SK-N-SH (cell line): ENCODE data around the gene PRKN. TPM values are rescaled to one million over a fixed set of nuclear protein-coding genes. Genes with fewer than 3 reads are reported as not detected.

ENCODE experiments used
- CTCF ChIA-PET: fragments of 300-600, 350-600 bp; formaldehyde crosslinking; extraction: SDS; loops from one replicate; lab custom pipeline; 2021; lab: Yijun Ruan, JAX
- POLR2A ChIA-PET: fragments of 350-600 bp; sonication (Branson Sonifier 250); formaldehyde crosslinking; extraction: SDS; loops from one replicate; lab custom pipeline; 2020; ENCODE audit warnings: antibody characterized with exemption, inconsistent platforms; lab: Yijun Ruan, JAX
- DNase-seq: peaks from one replicate; pipeline ENCODE4 v3.0.0; 2012
- H2AFZ ChIP-seq: fragments of 200-600 bp; sonication (generic); 2 replicates; pipeline ENCODE4 v1.8.1; 2016; ENCODE audit warnings: antibody characterized with exemption, mild to moderate bottlenecking, low read depth
- H3F3A ChIP-seq: fragments of 200-600 bp; sonication (generic); replicated peaks from 2 replicates; pipeline ENCODE3; 2016; ENCODE audit warnings: antibody characterized with exemption, mild to moderate bottlenecking; ENCODE audit not compliant: insufficient read depth
- H3K27ac ChIP-seq, 2 experiments: fragments of 200-500 bp in 1 of 2; fragments of 200-600 bp in 1 of 2; sonication (Bioruptor generic) in 1 of 2; sonication (generic), shearing (Covaris generic) in 1 of 2; 2 replicates each; pipeline versions ENCODE4 v1.5.1 to v1.6.1; 2014 to 2016; ENCODE audit warnings: low read depth in 2 of 2, inconsistent platforms in 1 of 2, low read length in 1 of 2, mild to moderate bottlenecking in 1 of 2, mixed read lengths in 1 of 2
- H3K27me3 ChIP-seq: fragments of 200-600 bp; sonication (generic), shearing (Covaris generic); 2 replicates; pipeline ENCODE4 v1.6.1; 2016; ENCODE audit warnings: mixed run types; ENCODE audit not compliant: insufficient read depth
- H3K36me3 ChIP-seq, 2 experiments: fragments of 200-500 bp in 1 of 2; fragments of 200-600 bp in 1 of 2; sonication (Bioruptor generic) in 1 of 2; sonication (generic) in 1 of 2; replicated peaks in 1 of 2; 2 replicates each; pipeline versions ENCODE3 to v1.5.1; 2014 to 2016; ENCODE audit warnings: low read length in 1 of 2, mild to moderate bottlenecking in 1 of 2; ENCODE audit not compliant: insufficient read depth in 2 of 2, control insufficient read depth in 1 of 2
- H3K4me1 ChIP-seq, 2 experiments: fragments of 200-500 bp in 1 of 2; fragments of 200-600 bp in 1 of 2; sonication (Bioruptor generic) in 1 of 2; sonication (generic), shearing (Covaris generic) in 1 of 2; 2 replicates each; pipeline versions ENCODE4 v1.5.1 to v1.6.1; 2014 to 2016; ENCODE audit warnings: low read depth in 1 of 2, low read length in 1 of 2, mixed run types in 1 of 2; ENCODE audit not compliant: insufficient read depth in 2 of 2, control insufficient read depth in 1 of 2
- H3K4me2 ChIP-seq: fragments of 200-600 bp; sonication (generic), shearing (Covaris generic); 2 replicates; pipeline ENCODE4 v1.6.1; 2017; ENCODE audit warnings: mixed run types
- H3K4me3 ChIP-seq, 2 experiments: fragments of 200-500 bp in 1 of 2; fragments of 200-600 bp in 1 of 2; sonication (Bioruptor generic) in 1 of 2; sonication (generic), shearing (Covaris generic) in 1 of 2; 2 replicates each; pipeline versions ENCODE4 v1.5.1 to v1.8.1; 2014 to 2016; ENCODE audit warnings: low read depth in 2 of 2, inconsistent platforms in 1 of 2, low read length in 1 of 2, mild to moderate bottlenecking in 1 of 2, mixed read lengths in 1 of 2, moderate library complexity in 1 of 2
- H3K79me2 ChIP-seq: fragments of 200-600 bp; sonication (generic); 2 replicates; pipeline ENCODE4 v1.8.1; 2017; ENCODE audit warnings: mild to moderate bottlenecking; ENCODE audit not compliant: insufficient read depth
- H3K9ac ChIP-seq: fragments of 200-600 bp; sonication (generic); 2 replicates; pipeline ENCODE4 v1.6.1; 2017; ENCODE audit warnings: mixed run types
- H3K9me2 ChIP-seq: fragments of 200-600 bp; sonication (generic); 2 replicates; pipeline ENCODE4 v1.6.1; 2017; ENCODE audit warnings: mixed run types
- H3K9me3 ChIP-seq: fragments of 200-600 bp; sonication (generic); 2 replicates; pipeline ENCODE4 v1.6.1; 2017; ENCODE audit warnings: mixed run types, mild to moderate bottlenecking, moderate library complexity
- H4K20me1 ChIP-seq: fragments of 200-600 bp; sonication (generic); 2 replicates; pipeline ENCODE4 v1.6.1; 2017; ENCODE audit warnings: mild to moderate bottlenecking, mixed run types; ENCODE audit not compliant: insufficient read depth
- ELF1 ChIP-seq: IDR thresholded peaks from 2 replicates; pipeline ENCODE4 v1.4.0; 2012
- GATA2 ChIP-seq: sonication (generic); formaldehyde crosslinking; IDR thresholded peaks from 2 replicates; pipeline ENCODE4 v1.5.0; 2020; ENCODE audit warnings: mild to moderate bottlenecking, missing genetic modification reagents
- IRF3 ChIP-seq: fragments of 150-350 bp; IDR thresholded peaks from 2 replicates; pipeline ENCODE4 v1.6.1; 2016; ENCODE audit warnings: mild to moderate bottlenecking, low read depth, low read length
- JUND ChIP-seq: IDR thresholded peaks from 2 replicates; pipeline ENCODE4 v1.4.0; 2012
- NRF1 ChIP-seq: IDR thresholded peaks from 2 replicates; pipeline ENCODE4 v1.6.1; 2012; ENCODE audit warnings: low read depth, mild to moderate bottlenecking, low read length
- PBX3 ChIP-seq: IDR thresholded peaks from 2 replicates; pipeline ENCODE4; 2012
- POLR2AphosphoS5 ChIP-seq: IDR thresholded peaks from 2 replicates; pipeline ENCODE4 v1.6.1; 2012; ENCODE audit warnings: low read depth, low read length
- RAD21 ChIP-seq: IDR thresholded peaks from 2 replicates; pipeline ENCODE4 v1.6.1; 2012; ENCODE audit warnings: mild to moderate bottlenecking, low read length
- RXRA ChIP-seq: IDR thresholded peaks from 2 replicates; pipeline ENCODE4 v1.4.0; 2012; ENCODE audit warnings: low read depth, mild to moderate bottlenecking, borderline replicate concordance
- SMC3 ChIP-seq: IDR thresholded peaks from 2 replicates; pipeline ENCODE4 v1.6.1; 2012; ENCODE audit warnings: low read depth, low read length, improper control_type of control experiment
- TEAD4 ChIP-seq: IDR thresholded peaks from 2 replicates; pipeline ENCODE4 v1.4.0; 2012; ENCODE audit warnings: mild to moderate bottlenecking, borderline replicate concordance; ENCODE audit not compliant: insufficient read depth
- USF2 ChIP-seq: fragments of 150-350 bp; IDR thresholded peaks from 2 replicates; pipeline ENCODE4 v1.6.1; 2017; ENCODE audit warnings: antibody characterized with exemption, low read length, low read depth, borderline replicate concordance
- ZBTB33 ChIP-seq: IDR thresholded peaks from 2 replicates; pipeline ENCODE4 v1.4.0; 2012; ENCODE audit warnings: low read depth, borderline replicate concordance
- WGBS: methylation state at CpG from one replicate; pipeline ENCODE4 v1.1.6; 2017; ENCODE audit warnings: low lambda C conversion rate; 5-methylcytosine and 5-hydroxymethylcytosine counted together
- polyA plus RNA-seq, 3 experiments: library from polyadenylated mRNA; depleted of rRNA; stranded (reverse); fragments of >200 nt; gene quantifications; 2 replicates each; pipeline ENCODE4 v1.2.3, GENCODE V29; 2012

PRKN gene
- polyA plus RNA-seq, 1 of the 3 experiments (the other 2 are of a cell fraction) = 0.76 TPM

GRCh38 chr6:162568266-162568665, 159.3 kb downstream of the PRKN start:
- Histone ChIP-seq H3K9me3 (no peaks in the 10 kb centered on the region), H3K79me2 (no peaks in the 10 kb centered on the region), H3K4me3 (no peak overlapping the region), H3K4me1 (no peaks in the 10 kb centered on the region), H4K20me1 (no peaks in the 10 kb centered on the region), H3K27ac (no peak overlapping the region), H2AFZ (no peak overlapping the region), H3K4me2 (no peak overlapping the region), H3K36me3 (no peaks in the 10 kb centered on the region), H3K9me2 (no peaks in the 10 kb centered on the region)
- ChIA-PET POLR2A (no interaction called here), CTCF (no interaction called here)
- no CpG with 5 or more reads among the region's 7 CpGs for WGBS
- DNase-seq = no peak
- TF ChIP-seq SMC3 = no peak
- TF ChIP-seq ELF1 = no peak
- no peak for TF ChIP-seq NRF1
- TF ChIP-seq RXRA = no peak
- TF ChIP-seq IRF3 = no peak
- no peak for TF ChIP-seq ZBTB33
- no peak for TF ChIP-seq PBX3
- TF ChIP-seq USF2 = no peak
- no peak for TF ChIP-seq GATA2
- TF ChIP-seq, all 33 proteins: peak for 0
- H3K9ac ChIP-seq = no peak overlapping the region
- H3F3A ChIP-seq = no peaks in the 10 kb centered on the region
- H3K27me3 ChIP-seq = no peaks in the 10 kb centered on the region

GRCh38 chr6:162562041-162562440, 165.5 kb downstream of the PRKN start:
- 53% methylated on average over 3 of the region's 3 CpGs for WGBS
- no peak overlapping the region for H3K4me2 ChIP-seq
- H3K9me2 ChIP-seq = no peaks in the 10 kb centered on the region
- no peaks in the 10 kb centered on the region for H4K20me1 ChIP-seq
- no peak overlapping the region for H3K4me3 ChIP-seq
- peaks cover 0 to 2% of the 10 kb centered on the region in 2 experiments; a peak in 1 of 4 replicates for H3K4me1 ChIP-seq
- DNase-seq = no peak
- no peak overlapping the region for H3K9ac ChIP-seq
- no peaks in the 10 kb centered on the region for H3K36me3 ChIP-seq
- CTCF ChIA-PET = no interaction called here
- POLR2A ChIA-PET = no interaction called here
- no peak overlapping the region for H3K27ac ChIP-seq
- no peak for TF ChIP-seq JUND
- no peak for TF ChIP-seq POLR2AphosphoS5
- TF ChIP-seq GATA2 = no peak
- no peak for TF ChIP-seq USF2
- no peak for TF ChIP-seq TEAD4
- no peak for TF ChIP-seq RAD21
- no peak for TF ChIP-seq ZBTB33
- TF ChIP-seq, all 33 proteins: peak for 0
- Histone ChIP-seq H3K27me3 (no peaks in the 10 kb centered on the region), H2AFZ (no peak overlapping the region), H3K79me2 (no peaks in the 10 kb centered on the region), H3K9me3 (no peaks in the 10 kb centered on the region), H3F3A (no peaks in the 10 kb centered on the region)
